Activated CD8-positive, alpha-beta memory T cell treated with anti-CD3 and anti-CD28 coated beads, Interleukin-2, amount 50 U/mL, for 24 hours (primary cell): Measurements from ENCODE around the gene AKAP17A.
"Not testable (repeated sequence)": the region's sequence is repeated elsewhere in the genome, so short reads cannot be mapped to it uniquely, and the experiment has no call there.

Source experiments
- DNase-seq: peaks from one replicate; pipeline ENCODE4 v3.0.0-alpha.2; 2020; ENCODE audit errors: extremely low read depth

Gene AKAP17A

DNA sequence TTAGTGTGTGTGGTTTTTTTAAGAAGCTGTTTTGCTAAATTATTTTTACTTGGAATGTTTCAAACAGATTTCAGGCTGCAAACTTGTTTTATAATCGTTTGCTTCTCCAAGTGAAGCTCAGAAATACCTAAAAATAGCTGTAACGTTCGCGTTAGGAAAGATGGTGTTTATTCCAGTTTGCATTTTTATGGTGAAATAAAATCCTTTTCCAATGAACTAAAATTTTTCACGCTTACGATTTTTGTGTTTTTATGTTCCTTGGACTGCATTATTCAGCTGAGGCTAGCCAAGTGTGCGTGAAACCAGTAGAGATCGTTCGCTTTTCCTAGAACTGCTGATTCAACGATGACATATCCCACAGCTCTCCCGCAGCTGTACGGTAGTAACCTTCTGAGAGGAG, 10.9 kb downstream of the AKAP17A start:
- DNase-seq: no peak

DNA sequence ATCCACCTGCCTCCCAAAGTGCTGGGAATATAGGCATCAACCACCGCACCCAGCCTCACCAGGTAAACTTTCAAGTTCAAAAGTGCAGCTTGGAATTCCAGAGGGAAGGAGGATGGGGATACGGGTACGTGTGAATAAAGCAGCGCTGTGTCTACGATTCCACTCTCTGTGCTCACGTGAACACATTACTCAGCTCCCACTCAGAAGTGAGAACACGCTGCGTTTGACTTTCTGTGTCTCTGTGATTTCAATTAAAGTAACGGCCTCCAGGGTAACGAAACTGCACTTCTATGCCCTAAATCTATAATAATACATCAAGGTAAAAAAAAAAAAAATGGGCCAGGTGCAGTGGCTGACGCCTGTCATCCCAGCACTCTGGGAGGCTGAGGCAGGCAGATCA, 15.1 kb downstream of the AKAP17A start:
- no peak for DNase-seq

DNA sequence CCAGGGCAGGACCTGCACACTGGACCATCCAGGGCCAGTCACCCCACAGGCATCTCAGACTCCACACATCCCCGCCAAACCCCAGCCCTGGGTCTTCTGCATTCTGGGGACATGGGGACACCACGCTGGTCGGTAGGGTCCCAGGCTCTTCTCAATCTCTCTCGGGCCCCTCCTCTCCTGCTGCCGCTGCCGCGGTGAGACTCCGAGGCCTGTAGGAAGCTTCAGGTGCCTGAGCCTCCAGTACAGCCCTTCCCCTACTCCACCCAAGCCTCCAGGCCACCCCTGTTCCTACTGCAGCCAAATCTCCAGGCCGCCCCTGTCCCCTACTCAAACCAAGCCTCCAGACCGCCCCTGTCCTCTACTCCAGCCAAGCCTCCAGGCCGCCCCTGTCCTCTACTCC, 17.9 kb downstream of the AKAP17A start:
- DNase-seq: no peak

DNA sequence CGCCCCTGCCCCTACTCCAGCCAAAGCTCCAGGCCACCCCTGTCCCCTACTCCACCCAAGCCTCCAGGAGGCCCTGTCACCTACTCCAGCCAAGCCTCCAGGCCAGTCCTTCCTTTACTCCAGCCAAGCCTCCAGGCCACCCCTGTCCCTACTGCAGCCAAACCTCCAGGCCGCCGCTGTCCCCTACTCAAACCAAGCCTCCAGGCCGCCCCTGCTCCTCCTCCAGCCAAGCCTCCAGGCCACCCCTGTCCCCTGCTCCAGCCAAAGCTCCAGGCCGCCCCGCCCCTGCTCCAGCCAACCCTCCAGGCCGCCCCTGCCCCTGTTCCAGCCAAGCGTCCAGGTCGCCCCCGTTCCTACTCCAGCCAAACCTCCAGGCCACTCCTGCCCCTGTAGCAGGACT, 18.4 kb downstream of the AKAP17A start:
- DNase-seq: no peak

DNA sequence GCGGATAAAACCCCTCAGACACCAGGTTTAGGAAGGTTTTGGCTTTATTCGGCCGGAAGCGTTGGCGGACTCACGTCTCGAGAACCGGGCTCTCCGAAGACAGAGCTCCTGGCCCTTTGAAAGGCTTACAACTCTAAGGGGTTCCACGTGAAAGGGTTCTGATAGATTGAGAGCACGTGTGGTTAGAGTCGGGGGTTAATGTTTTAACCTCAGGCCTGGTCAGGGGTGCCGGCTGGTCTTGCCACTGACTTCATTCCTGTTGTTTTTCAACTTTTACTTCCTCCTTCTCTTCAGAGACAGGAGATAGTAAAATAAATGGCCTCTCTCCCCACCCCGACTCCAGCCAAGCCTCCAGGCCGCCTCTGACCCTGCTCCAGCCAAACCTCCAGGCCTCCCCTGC, 18.8 kb downstream of the AKAP17A start:
- DNase-seq: no peak

DNA sequence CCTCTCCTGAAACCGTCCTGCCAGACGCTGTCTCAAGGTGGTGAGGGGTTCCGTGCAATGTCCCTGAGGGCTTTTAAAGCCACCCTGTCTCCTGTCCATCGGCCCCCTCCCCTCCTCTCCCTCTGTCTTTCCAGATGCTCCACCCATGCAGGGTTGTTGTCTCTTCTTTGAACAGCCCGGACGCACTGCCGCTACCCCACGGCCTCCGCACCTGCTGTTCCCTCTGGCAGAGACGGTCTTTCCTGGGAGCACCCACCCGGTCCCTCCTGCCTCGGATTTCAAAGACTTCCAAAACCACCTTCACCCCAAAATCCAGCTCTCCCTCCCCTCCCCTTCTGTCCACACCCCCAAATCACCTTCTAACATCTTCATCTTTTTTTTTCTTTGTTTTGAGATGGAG, 19.3 kb downstream of the AKAP17A start:
- DNase-seq: no peak

DNA sequence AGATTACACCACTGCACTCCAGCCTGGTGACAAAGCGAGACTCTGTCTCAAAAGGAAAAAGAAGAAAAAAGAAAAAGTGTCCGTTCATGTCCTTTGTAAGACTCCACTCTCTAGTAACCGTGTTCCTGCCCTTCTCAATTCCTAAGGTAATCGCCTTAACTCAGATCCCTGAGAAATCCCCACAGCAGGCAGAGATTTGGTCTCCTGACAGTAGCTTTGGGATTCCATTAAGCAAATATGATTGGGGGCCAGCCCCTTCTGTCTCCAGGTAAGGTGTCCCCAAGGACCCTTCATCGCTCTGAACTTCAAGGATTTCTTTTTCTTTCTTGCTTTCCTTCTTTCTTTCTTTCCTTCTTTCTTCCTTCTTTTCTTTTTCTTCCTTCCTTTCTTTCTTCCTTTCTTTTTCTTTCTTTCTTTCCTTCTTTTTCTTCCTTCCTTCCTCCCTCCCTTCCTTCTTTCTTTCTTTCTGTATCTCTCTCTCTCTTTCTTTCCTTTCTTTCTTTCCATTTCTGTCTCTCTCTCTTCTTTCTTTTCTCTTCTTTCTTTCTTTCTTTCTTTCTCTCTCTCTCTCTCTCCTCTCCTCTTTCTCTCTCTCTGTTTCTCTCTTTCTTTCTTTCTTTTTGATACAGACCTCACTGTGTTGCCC, 21.4 kb downstream of the AKAP17A start:
- no peak for DNase-seq

DNA sequence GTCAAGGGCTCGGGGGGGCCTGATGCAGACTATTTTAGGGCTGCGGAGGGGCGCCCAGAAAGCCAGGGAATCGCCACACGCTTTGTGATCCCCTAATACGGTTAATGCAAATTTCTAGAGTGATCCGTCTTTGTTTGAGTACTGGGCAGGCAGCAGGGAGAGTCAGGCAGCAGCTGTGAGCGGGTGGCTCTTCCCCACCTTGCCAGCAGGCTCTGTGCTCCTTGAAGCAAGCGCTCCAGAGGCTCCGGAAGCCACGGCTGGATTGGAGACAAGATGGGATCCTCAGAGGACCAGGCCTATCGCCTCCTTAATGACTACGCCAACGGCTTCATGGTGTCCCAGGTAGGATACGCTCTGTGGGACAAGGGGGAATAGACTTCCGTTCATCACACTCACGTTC, 23.5 kb downstream of the AKAP17A start, which contains the start of gene ASMT:
Gene ASMT, plus strand, starts transcription at position 133 of the 400 bp plus-strand sequence. Its CDS starts 141 bp downstream, at position 274.
- DNase-seq: no peak

DNA sequence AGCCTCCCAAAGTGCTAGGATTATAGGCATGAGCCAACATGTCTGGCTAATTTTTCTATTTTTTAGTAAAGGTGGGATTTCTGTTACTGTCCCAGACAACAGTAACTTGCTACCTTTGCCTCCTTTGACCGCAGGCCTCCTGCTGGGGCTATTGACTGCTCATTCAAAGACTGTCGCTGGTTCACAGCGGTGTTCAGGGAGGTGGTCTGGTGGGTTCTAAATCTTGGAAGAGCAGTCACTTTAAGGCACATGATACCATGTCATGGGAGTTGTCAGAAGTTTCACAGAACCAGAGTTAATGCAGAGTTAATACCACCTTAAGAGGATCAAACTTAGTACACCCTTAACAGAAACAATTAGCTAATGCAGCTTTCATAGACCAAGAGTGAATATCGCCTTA, 27.3 kb downstream of the AKAP17A start:
- DNase-seq: no peak

DNA sequence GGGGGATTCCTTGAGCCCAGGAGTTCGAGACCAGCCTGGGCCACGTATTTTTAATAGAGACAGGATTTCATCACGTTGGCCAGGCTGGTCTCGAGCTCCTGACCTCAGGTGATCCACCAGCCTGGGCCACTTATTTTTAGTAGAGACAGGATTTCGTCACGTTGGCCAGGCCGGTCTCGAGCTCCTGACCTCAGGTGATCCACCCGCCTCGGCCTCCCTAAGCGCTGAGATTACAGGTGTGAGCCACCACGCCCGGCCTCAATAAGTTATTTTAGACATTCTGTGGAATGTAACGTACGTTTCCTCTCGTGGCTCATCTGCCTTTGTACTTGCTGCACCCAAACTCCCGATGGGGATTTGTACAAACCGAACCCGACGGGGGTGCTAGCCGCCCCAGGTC, 32.3 kb downstream of the AKAP17A start:
- DNase-seq: no peak

DNA sequence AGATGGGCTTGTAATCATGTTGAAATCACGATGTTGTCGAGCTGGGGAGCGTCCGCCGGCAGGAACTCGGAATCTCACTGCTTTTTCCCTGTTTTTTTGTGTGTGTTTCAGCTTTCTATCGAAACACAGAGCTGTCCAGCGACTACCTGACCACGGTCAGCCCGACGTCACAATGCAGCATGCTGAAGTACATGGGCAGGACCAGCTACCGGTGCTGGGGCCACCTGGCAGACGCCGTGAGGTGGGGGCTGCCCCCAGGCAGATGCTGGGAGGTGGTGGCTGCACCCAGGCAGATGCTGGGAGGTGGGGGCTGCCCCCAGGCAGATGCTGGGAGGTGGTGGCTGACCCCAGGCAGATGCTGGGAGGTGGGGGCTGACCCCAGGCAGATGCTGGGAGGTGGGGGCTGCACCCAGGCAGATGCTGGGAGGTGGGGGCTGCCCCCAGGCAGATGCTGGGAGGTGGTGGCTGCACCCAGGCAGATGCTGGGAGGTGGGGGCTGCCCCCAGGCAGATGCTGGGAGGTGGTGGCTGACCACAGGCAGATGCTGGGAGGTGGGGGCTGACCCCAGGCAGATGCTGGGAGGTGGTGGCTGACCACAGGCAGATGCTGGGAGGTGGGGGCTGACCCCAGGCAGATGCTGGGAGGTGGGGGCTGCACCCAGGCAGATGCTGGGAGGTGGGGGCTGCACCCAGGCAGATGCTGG, 32.9 kb downstream of the AKAP17A start:
- DNase-seq: not testable (repeated sequence)

DNA sequence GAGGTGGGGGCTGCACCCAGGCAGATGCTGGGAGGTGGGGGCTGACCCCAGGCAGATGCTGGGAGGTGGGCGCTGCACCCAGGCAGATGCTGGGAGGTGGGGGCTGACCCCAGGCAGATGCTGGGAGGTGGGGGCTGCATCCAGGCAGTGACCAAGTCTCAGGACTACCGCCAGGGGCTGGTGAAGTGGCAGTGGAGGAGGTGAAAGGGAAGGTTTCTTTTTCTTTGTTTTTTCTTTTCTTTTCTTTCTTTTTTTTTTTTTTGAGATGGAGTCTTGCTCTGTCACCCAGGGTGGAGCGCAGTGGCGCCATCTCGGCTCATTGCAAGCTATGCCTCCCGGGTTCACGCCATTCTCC, 33.4 kb downstream of the AKAP17A start:
- not testable (repeated sequence) for DNase-seq

DNA sequence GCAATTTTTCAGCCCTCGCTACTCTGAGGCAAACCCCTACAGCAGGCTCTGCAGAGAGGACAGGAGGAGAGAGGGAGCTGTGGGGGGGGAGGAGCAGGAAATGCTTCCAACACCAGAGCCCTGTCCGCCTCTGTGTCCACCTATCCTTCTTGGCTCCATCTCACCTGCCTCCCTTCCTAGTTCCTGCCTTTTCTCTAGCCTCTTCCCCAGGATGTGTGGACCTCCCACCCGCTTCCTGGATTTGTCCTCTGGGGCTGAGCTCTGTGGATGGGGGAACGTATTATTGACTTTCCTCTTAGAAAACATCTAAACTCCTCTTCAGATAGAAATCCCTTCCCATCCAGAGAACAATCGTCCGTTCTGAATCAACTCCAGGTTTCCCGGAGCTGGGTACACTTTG, 37.8 kb downstream of the AKAP17A start:
- DNase-seq: no peak

DNA sequence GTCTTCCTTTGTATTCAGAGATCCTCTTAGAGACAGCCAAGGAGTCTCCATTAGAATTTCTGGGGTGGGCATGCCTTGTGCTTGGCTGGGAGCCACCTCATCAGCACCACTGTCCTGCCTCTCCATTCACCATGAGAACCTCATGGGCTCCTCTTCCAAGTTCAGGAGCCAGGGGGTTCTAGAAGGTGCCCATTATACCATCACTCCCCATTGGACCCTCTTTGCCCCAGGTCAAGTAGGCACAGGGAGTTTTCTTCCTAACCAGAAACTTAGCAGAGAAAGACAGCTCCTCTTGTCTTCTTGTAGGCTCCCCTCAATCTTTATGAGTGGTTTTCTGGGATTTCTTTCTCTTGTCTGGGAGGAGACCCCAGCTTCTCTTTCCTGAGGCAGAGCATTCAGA, 54.6 kb downstream of the AKAP17A start:
- no peak for DNase-seq

DNA sequence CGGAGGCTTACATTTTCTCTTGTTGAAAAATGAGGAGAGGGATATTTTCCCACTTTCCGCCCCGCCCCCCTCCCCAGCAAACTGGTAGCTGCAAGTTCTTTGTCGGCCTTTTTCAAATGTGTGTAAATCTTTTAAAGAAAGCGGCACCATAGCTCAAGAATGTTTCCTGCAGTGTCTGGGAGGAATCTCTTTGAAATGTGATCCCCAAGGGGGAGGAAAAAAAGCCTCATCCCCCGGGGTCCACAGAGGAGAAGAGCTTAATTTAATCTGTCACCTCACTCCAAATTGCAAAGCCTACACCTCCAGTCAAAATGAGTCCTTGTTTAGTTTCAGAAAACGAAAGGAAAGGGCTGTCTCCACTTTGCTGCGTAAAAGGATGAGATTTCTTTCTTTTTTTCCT, 58.2 kb downstream of the AKAP17A start:
- no peak for DNase-seq
